ELF-1 (cell line): Measurements from ENCODE around the gene AP2A1.
A peak's percentile ranks its signal among the peaks of the same experiment; 100 is the strongest.

Experiments used
- DNase-seq: peaks from one replicate; pipeline ENCODE4 v3.0.0-alpha.2; 2016; ENCODE audit warnings: low read depth, low spot score

Gene AP2A1

GRCh38 chr19:49838885-49839588 is 72.2 kb downstream of the AP2A1 start:
- no peak for DNase-seq

GRCh38 chr19:49839713-49840112 is 72.9 kb downstream of the AP2A1 start:
- no peak for DNase-seq

- DNase-seq = no peak
Observed at GRCh38 chr19:49840321-49840720, 73.5 kb downstream of the AP2A1 start.

- DNase-seq = no peak
Observed at GRCh38 chr19:49840736-49841249, 74.0 kb downstream of the AP2A1 start.

GRCh38 chr19:49843265-49843664 is 76.5 kb downstream of the AP2A1 start:
- no peak for DNase-seq

- no peak for DNase-seq
Observed at GRCh38 chr19:49844138-49845095, 77.6 kb downstream of the AP2A1 start.

GRCh38 chr19:49845414-49845813 is 78.6 kb downstream of the AP2A1 start:
- no peak for DNase-seq

- DNase-seq = no peak
Observed at GRCh38 chr19:49846408-49846807, 79.6 kb downstream of the AP2A1 start.

- no peak for DNase-seq
Observed at GRCh38 chr19:49847731-49848696, 81.2 kb downstream of the AP2A1 start.

GRCh38 chr19:49848938-49849337 is 82.1 kb downstream of the AP2A1 start:
- no peak for DNase-seq

GRCh38 chr19:49849433-49850220 is 82.8 kb downstream of the AP2A1 start:
- DNase-seq = no peak

- no peak for DNase-seq
Observed at GRCh38 chr19:49850221-49850486, 83.4 kb downstream of the AP2A1 start.

- peak; percentile 94 for DNase-seq
Observed at GRCh38 chr19:49850487-49851342, 83.9 kb downstream of the AP2A1 start, which contains the start of gene PTOV1. Gene PTOV1, plus strand, starts transcription at chr19:49851159.

- DNase-seq = peak; percentile 39
Observed at GRCh38 chr19:49851456-49852259, 84.9 kb downstream of the AP2A1 start.

- peak; percentile 31 for DNase-seq
Observed at GRCh38 chr19:49852631-49853126, 85.9 kb downstream of the AP2A1 start.

GRCh38 chr19:49853852-49854377 is 87.1 kb downstream of the AP2A1 start:
- DNase-seq = no peak

- no peak for DNase-seq
Observed at GRCh38 chr19:49854378-49855263, 87.8 kb downstream of the AP2A1 start.
